ENCODE results near the gene KLK12. TPM values are rescaled to one million over a fixed set of nuclear protein-coding genes. Genes with fewer than 3 reads are reported as not detected.

The KLK12 gene
- total RNA-seq, 3 donors from 2014 or later, result not detected

- TF ChIP-seq POLR2AphosphoS5 (IDR thresholded peaks at IDR 0.05), result no peak
- TF ChIP-seq POLR2A (IDR thresholded peaks at IDR 0.05), result no peak
- no peak for TF ChIP-seq CTCF (IDR thresholded peaks at IDR 0.05)
- intact Hi-C loops (cut with DNase I; ENCODE audit: low total_unique reads), result loop anchor here (2.0 kb wide), 1 partner anchor 15 kb away; no protein-coding TSS in a partner anchor
- no peak for DNase-seq (ENCODE audit: low spot score in 2 of 2)
- Histone ChIP-seq H3K36me3 (no peaks in the 10 kb centered on the region), H3K27ac (no peak overlapping the region), H3K27me3 (no peaks in the 10 kb centered on the region), H3K4me1 (no peaks in the 10 kb centered on the region), H3K9me3 (no peaks in the 10 kb centered on the region), H3K4me3 (no peak overlapping the region)
These were observed 41.2 kb upstream of the KLK12 start for GRCh38 chr19:51075998-51076397.

GRCh38 chr19:51071095-51071405 is 36.2 kb upstream of the KLK12 start:
- no peaks in the 10 kb centered on the region for H3K36me3 ChIP-seq
- H3K4me3 ChIP-seq, result no peak overlapping the region
- intact Hi-C loops (cut with DNase I; ENCODE audit: low total_unique reads), result no loop called here
- H3K27ac ChIP-seq, result peak overlapping the region in 1 of 2 donors; percentile 43
- H3K9me3 ChIP-seq, result no peaks in the 10 kb centered on the region
- no peak for TF ChIP-seq CTCF (IDR thresholded peaks at IDR 0.05)
- no peak for TF ChIP-seq POLR2A (IDR thresholded peaks at IDR 0.05)
- TF ChIP-seq POLR2AphosphoS5 (IDR thresholded peaks at IDR 0.05), result no peak
- no peaks in the 10 kb centered on the region for H3K27me3 ChIP-seq
- DNase-seq (ENCODE audit: low spot score in 2 of 2), result peak in 1 of 2 donors; percentile 56
- no peaks in the 10 kb centered on the region for H3K4me1 ChIP-seq

GRCh38 chr19:51070334-51071094 is 35.7 kb upstream of the KLK12 start:
- intact Hi-C loops (cut with DNase I; ENCODE audit: low total_unique reads), result no loop called here
- H3K27ac ChIP-seq, result peak overlapping the region in 1 of 2 donors; percentile 43
- H3K4me1 ChIP-seq, result no peaks in the 10 kb centered on the region
- no peaks in the 10 kb centered on the region for H3K9me3 ChIP-seq
- H3K4me3 ChIP-seq, result no peak overlapping the region
- no peak for TF ChIP-seq POLR2A (IDR thresholded peaks at IDR 0.05)
- TF ChIP-seq POLR2AphosphoS5 (IDR thresholded peaks at IDR 0.05), result no peak
- TF ChIP-seq CTCF (IDR thresholded peaks at IDR 0.05), result no peak
- no peaks in the 10 kb centered on the region for H3K36me3 ChIP-seq
- H3K27me3 ChIP-seq, result no peaks in the 10 kb centered on the region
- no peak for DNase-seq (ENCODE audit: low spot score in 2 of 2)

GRCh38 chr19:51066393-51067186 is 31.8 kb upstream of the KLK12 start:
- intact Hi-C loops (cut with DNase I; ENCODE audit: low total_unique reads), result no loop called here
- no peaks in the 10 kb centered on the region for H3K36me3 ChIP-seq
- no peaks in the 10 kb centered on the region for H3K27me3 ChIP-seq
- H3K27ac ChIP-seq, result no peak overlapping the region
- H3K4me3 ChIP-seq, result no peak overlapping the region
- no peaks in the 10 kb centered on the region for H3K4me1 ChIP-seq
- TF ChIP-seq POLR2A (IDR thresholded peaks at IDR 0.05) (no peak), POLR2AphosphoS5 (IDR thresholded peaks at IDR 0.05) (no peak), CTCF (IDR thresholded peaks at IDR 0.05) (no peak)
- DNase-seq (ENCODE audit: low spot score in 2 of 2), result no peak
- H3K9me3 ChIP-seq, result no peaks in the 10 kb centered on the region
